H9 (cell line): ENCODE measurements around the gene RMI1. TPM values are rescaled to one million over a fixed set of nuclear protein-coding genes. Genes with fewer than 3 reads are reported as not detected.

Experiments
- DNase-seq: peaks from one replicate; pipeline ENCODE4 v3.0.0-alpha.2; 2017
- H2AFZ ChIP-seq: one replicate; pipeline ENCODE4 v1.6.1; 2013; ENCODE audit warnings: mild to moderate bottlenecking, low read length, control low read depth, moderate library complexity
- H2AK5ac ChIP-seq: 2 replicates; pipeline ENCODE4 v1.6.1; 2013; ENCODE audit warnings: low read length, control low read depth, mixed read lengths; ENCODE audit not compliant: insufficient read length
- H2BK120ac ChIP-seq: one replicate; pipeline ENCODE4 v1.6.1; 2013; ENCODE audit warnings: low read depth, mild to moderate bottlenecking, low read length, control low read depth, inconsistent platforms; ENCODE audit not compliant: poor library complexity, severe bottlenecking
- H2BK12ac ChIP-seq: 2 replicates; pipeline ENCODE4 v1.6.1; 2013; ENCODE audit warnings: low read length, control low read depth, mixed read lengths, low read depth; ENCODE audit not compliant: insufficient read length
- H2BK15ac ChIP-seq: 2 replicates; pipeline ENCODE4 v1.6.1; 2013; ENCODE audit warnings: low read depth, low read length, control low read depth
- H2BK20ac ChIP-seq: one replicate; pipeline ENCODE4 v1.6.1; 2013; ENCODE audit warnings: low read depth, mild to moderate bottlenecking, low read length, control low read depth, inconsistent platforms; ENCODE audit not compliant: poor library complexity, severe bottlenecking
- H2BK5ac ChIP-seq: 2 replicates; pipeline ENCODE4 v1.6.1; 2013; ENCODE audit warnings: low read length, control low read depth, mixed read lengths; ENCODE audit not compliant: insufficient read length
- H3K14ac ChIP-seq: 2 replicates; pipeline ENCODE4 v1.6.1; 2013; ENCODE audit warnings: low read length, control low read depth; ENCODE audit not compliant: insufficient read depth
- H3K18ac ChIP-seq: 2 replicates; pipeline ENCODE4 v1.6.1; 2013; ENCODE audit warnings: low read depth, mild to moderate bottlenecking, mixed read lengths, low read length, control low read depth; ENCODE audit not compliant: insufficient read length
- H3K23ac ChIP-seq: 2 replicates; pipeline ENCODE4 v1.6.1; 2013; ENCODE audit warnings: low read length, control low read depth, mixed read lengths, low read depth; ENCODE audit not compliant: insufficient read length
- H3K23me2 ChIP-seq: 2 replicates; pipeline ENCODE4 v1.6.1; 2013; ENCODE audit warnings: low read depth, mild to moderate bottlenecking, mixed read lengths, low read length, control low read depth; ENCODE audit not compliant: insufficient read length, poor library complexity, severe bottlenecking
- H3K27ac ChIP-seq: 2 replicates; pipeline ENCODE4 v1.5.1; 2013; ENCODE audit warnings: low read length, control low read depth, mixed read lengths, low read depth; ENCODE audit not compliant: insufficient read length
- H3K27me3 ChIP-seq: 2 replicates; pipeline ENCODE4 v1.6.1; 2013; ENCODE audit warnings: low read length, control low read depth, inconsistent platforms; ENCODE audit not compliant: insufficient read depth
- H3K4ac ChIP-seq: 2 replicates; pipeline ENCODE4 v1.6.1; 2013; ENCODE audit warnings: low read depth, mild to moderate bottlenecking, control low read depth, inconsistent platforms, low read length, moderate library complexity
- H3K4me1 ChIP-seq: 2 replicates; pipeline ENCODE4 v1.6.1; 2013; ENCODE audit warnings: low read length, control low read depth, inconsistent platforms; ENCODE audit not compliant: insufficient read depth
- H3K4me2 ChIP-seq: 2 replicates; pipeline ENCODE4 v1.6.1; 2013; ENCODE audit warnings: low read length, control low read depth, mixed read lengths; ENCODE audit not compliant: insufficient read length, insufficient read depth
- H3K56ac ChIP-seq: 2 replicates; pipeline ENCODE4 v1.6.1; 2013; ENCODE audit warnings: low read depth, mild to moderate bottlenecking, mixed read lengths, low read length, control low read depth; ENCODE audit not compliant: insufficient read length
- H3K79me1 ChIP-seq: 2 replicates; pipeline ENCODE4 v1.6.1; 2013; ENCODE audit warnings: low read depth, mild to moderate bottlenecking, moderate library complexity, low read length, control low read depth, inconsistent platforms; ENCODE audit not compliant: insufficient read depth, poor library complexity, severe bottlenecking
- H3K79me2 ChIP-seq: 2 replicates; pipeline ENCODE4 v1.6.1; 2013; ENCODE audit warnings: low read length, control low read depth, inconsistent platforms; ENCODE audit not compliant: insufficient read depth
- H3K9ac ChIP-seq: 2 replicates; pipeline ENCODE4 v1.6.1; 2013; ENCODE audit warnings: low read length, control low read depth, mixed read lengths; ENCODE audit not compliant: insufficient read length; ENCODE audit errors: extremely low read depth
- H3K9me3 ChIP-seq: one replicate; pipeline ENCODE4 v1.6.1; 2013; ENCODE audit warnings: low read depth, low read length, inconsistent platforms; ENCODE audit not compliant: control insufficient read depth
- H3T11ph ChIP-seq: one replicate; pipeline ENCODE4 v1.6.1; 2013; ENCODE audit warnings: mild to moderate bottlenecking, low read length, control low read depth, inconsistent platforms
- H4K20me1 ChIP-seq: one replicate; pipeline ENCODE4 v1.6.1; 2013; ENCODE audit not compliant: control insufficient read depth, insufficient read length, insufficient read depth
- H4K5ac ChIP-seq: 2 replicates; pipeline ENCODE4 v1.6.1; 2013; ENCODE audit warnings: low read depth, mild to moderate bottlenecking, mixed read lengths, low read length, control low read depth; ENCODE audit not compliant: insufficient read length
- H4K8ac ChIP-seq: replicated peaks from 2 replicates; pipeline ENCODE4 v1.6.1; 2013; ENCODE audit warnings: low read length, control low read depth, mixed read lengths, low read depth; ENCODE audit not compliant: insufficient read length
- H4K91ac ChIP-seq: 2 replicates; pipeline ENCODE4 v1.6.1; 2013; ENCODE audit warnings: low read depth, mild to moderate bottlenecking, moderate library complexity, mixed read lengths, low read length, control low read depth; ENCODE audit not compliant: insufficient read length
- H3K27ac Mint-ChIP-seq, 3 experiments: 2 replicates in 2 of 3; 3 replicates in 1 of 3; pipeline ENCODE4 v1.8.0; 2020 to 2021; ENCODE audit warnings: mixed read lengths in 3 of 3, mild to moderate bottlenecking in 1 of 3, moderate library complexity in 1 of 3
- H3K27me3 Mint-ChIP-seq: 2 replicates; pipeline ENCODE4 v1.8.0; 2021; ENCODE audit warnings: low read depth, mild to moderate bottlenecking, moderate library complexity, mixed read lengths
- H3K36me3 Mint-ChIP-seq, 3 experiments: 2 replicates in 2 of 3; 3 replicates in 1 of 3; pipeline ENCODE4 v1.8.0; 2020 to 2021; ENCODE audit warnings: low read depth in 3 of 3, mixed read lengths in 3 of 3; ENCODE audit not compliant: insufficient read depth in 1 of 3
- H3K4me1 Mint-ChIP-seq, 2 experiments: 2 replicates each; pipeline ENCODE4 v1.8.0; 2020; ENCODE audit warnings: mixed read lengths in 2 of 2
- H3K4me3 Mint-ChIP-seq, 2 experiments: 2 replicates in 1 of 2; 3 replicates in 1 of 2; pipeline ENCODE4 v1.8.0; 2020 to 2021; ENCODE audit warnings: mild to moderate bottlenecking in 2 of 2, mixed read lengths in 2 of 2, moderate library complexity in 1 of 2
- H3K9me3 Mint-ChIP-seq, 2 experiments: 2 replicates in 1 of 2; 3 replicates in 1 of 2; pipeline ENCODE4 v1.8.0; 2020; ENCODE audit warnings: mild to moderate bottlenecking in 2 of 2, mixed read lengths in 2 of 2, moderate library complexity in 1 of 2
- WGBS: extraction: QIAGEN DNeasy Blood & Tissue Kit; methylation state at CpG from one replicate; pipeline ENCODE4 v1.1.7; 2013; ENCODE audit warnings: missing lambda C conversion rate, low lambda C conversion rate, mixed read lengths; ENCODE audit not compliant: insufficient read length; ENCODE audit errors: extremely low coverage; 5-methylcytosine and 5-hydroxymethylcytosine counted together
- total RNA-seq: library from RNA; stranded (reverse); gene quantifications from 2 replicates; pipeline ENCODE4 v1.2.1, GENCODE V29; 2021
- TF ChIP-seq, protein P1 (sequence below): fragments of 200-600 bp; sonication (generic); conservative IDR thresholded peaks from 3 replicates; pipeline ENCODE4 v1.8.0; 2021; ENCODE audit warnings: antibody characterized with exemption, mild to moderate bottlenecking

RMI1 gene
- total RNA-seq, 1 experiment from 2014 or later = 22.4 TPM

DNA sequence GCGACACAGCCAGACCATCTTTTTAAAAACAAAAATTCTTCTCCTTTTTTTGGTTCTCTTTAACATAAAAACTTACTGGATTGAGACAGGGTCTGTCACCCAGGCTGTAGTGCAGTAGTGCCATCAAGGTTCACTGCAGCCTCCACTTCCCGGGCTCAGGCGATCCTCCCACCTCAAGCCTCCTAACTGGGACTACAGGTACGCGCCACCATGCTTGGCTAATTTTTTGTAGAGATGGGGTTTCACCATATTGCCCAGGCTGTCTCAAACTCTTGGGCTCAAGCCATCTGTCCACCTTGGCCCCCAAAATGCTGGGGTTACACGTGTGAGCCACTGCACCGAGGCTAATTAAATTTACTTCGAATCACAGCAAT is 14.4 kb upstream of the RMI1 start:
- Histone ChIP-seq H2BK12ac (no peak overlapping the region), H3K23ac (no peak overlapping the region), H3K23me2 (no peaks in the 10 kb centered on the region), H4K5ac (no peak overlapping the region), H3K56ac (no peak overlapping the region), H2BK15ac (no peak overlapping the region), H3K27me3 (no peaks in the 10 kb centered on the region), H2AK5ac (no peak overlapping the region), H3K79me1 (no peaks in the 10 kb centered on the region), H4K20me1 (no peaks in the 10 kb centered on the region), H3K4ac (no peak overlapping the region), H3T11ph (no peak overlapping the region), H4K91ac (no peak overlapping the region), H3K18ac (no peak overlapping the region), H3K27ac (no peak overlapping the region), H3K4me2 (no peak overlapping the region), H3K79me2 (no peaks in the 10 kb centered on the region), H2BK120ac (no peak overlapping the region), H2BK5ac (no peak overlapping the region), H2BK20ac (no peak overlapping the region), H2AFZ (no peak overlapping the region), H3K9me3 (no peaks in the 10 kb centered on the region), H3K9ac (no peak overlapping the region), H4K8ac (no peak overlapping the region), H3K4me1 (no peaks in the 10 kb centered on the region), H3K14ac (no peak overlapping the region)
- Mint-ChIP-seq H3K27me3 (peaks cover 5% of the 10 kb centered on the region), H3K36me3 (peaks cover 33 to 50% (median 44%) of the 10 kb centered on the region in 3 experiments; a peak in 6 of 7 replicates), H3K27ac (peak overlapping the region; percentile 29 to 76 (median 32); a peak in 4 of 7 replicates), H3K9me3 (no peaks in the 10 kb centered on the region), H3K4me1 (no peaks in the 10 kb centered on the region; a peak in 1 of 4 replicates), H3K4me3 (peak overlapping the region in 1 of 2 experiments; percentile 7; a peak in 1 of 5 replicates)
- peak; percentile 36 for DNase-seq
- TF ChIP-seq, protein P1, sequence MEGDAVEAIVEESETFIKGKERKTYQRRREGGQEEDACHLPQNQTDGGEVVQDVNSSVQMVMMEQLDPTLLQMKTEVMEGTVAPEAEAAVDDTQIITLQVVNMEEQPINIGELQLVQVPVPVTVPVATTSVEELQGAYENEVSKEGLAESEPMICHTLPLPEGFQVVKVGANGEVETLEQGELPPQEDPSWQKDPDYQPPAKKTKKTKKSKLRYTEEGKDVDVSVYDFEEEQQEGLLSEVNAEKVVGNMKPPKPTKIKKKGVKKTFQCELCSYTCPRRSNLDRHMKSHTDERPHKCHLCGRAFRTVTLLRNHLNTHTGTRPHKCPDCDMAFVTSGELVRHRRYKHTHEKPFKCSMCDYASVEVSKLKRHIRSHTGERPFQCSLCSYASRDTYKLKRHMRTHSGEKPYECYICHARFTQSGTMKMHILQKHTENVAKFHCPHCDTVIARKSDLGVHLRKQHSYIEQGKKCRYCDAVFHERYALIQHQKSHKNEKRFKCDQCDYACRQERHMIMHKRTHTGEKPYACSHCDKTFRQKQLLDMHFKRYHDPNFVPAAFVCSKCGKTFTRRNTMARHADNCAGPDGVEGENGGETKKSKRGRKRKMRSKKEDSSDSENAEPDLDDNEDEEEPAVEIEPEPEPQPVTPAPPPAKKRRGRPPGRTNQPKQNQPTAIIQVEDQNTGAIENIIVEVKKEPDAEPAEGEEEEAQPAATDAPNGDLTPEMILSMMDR = no peak
- no CpG with 5 or more reads among the region's 8 CpGs for WGBS
